ENCODE results near the gene PKNOX2. TPM values are rescaled to one million over a fixed set of nuclear protein-coding genes. Genes with fewer than 3 reads are reported as not detected.

Gene PKNOX2
- total and polyA plus RNA-seq, 2 of the 8 experiments (the other 6 are each of a cell fraction or from before 2014, with no cell fraction given), result 2.0 TPM

DNA sequence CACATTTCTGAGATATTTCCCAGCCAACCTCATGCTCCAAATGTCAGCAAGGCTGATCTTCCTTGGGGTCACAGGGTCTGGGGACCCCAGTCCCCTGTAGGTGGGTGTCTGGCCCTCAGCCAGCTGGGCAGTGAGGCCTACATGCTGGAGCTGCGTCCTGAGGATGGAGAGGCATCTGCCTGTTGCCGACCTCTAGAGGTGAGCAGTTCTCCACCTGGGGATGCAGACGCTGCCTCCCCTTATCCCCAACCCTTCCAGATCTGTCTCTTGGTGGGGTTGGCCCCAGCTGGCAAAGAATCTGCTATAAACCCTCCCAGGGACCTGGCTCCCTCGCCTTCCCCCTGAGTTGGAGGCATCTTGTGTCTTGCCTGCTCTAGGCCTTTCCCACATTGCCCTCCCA lies 79.6 kb downstream of the PKNOX2 start:
- Histone ChIP-seq H3K56ac (replicated peaks; ENCODE audit: insufficient read length, low read depth, low read length) (no peak overlapping the region), H2AFZ (ENCODE audit: low read length) (no peak overlapping the region), H4K91ac (replicated peaks; ENCODE audit: insufficient read length, low read length) (no peak overlapping the region), H3K4ac (replicated peaks; ENCODE audit: insufficient read length, low read depth, low read length) (no peak overlapping the region), H3K23ac (ENCODE audit: insufficient read length) (no peak overlapping the region), H3K27ac (ENCODE audit: low read depth, low read length) (no peak overlapping the region), H2AK5ac (ENCODE audit: low read depth, low read length) (no peak overlapping the region), H3K79me2 (ENCODE audit: control insufficient read depth in 1 of 2, insufficient read depth in 2 of 2, low read length in 2 of 2) (no peaks in the 10 kb centered on the region), H3K14ac (ENCODE audit: insufficient read length) (no peak overlapping the region), H3K18ac (ENCODE audit: extremely low read depth, low read length) (no peak overlapping the region), H3K9ac (replicated peaks in 1 of 4; ENCODE audit: extremely low read depth in 1 of 4, low read depth in 3 of 4, low read length in 3 of 4) (no peak overlapping the region), H4K20me1 (replicated peaks in 1 of 2; ENCODE audit: control insufficient read depth in 1 of 2, insufficient read depth in 2 of 2, low read length in 2 of 2) (no peaks in the 10 kb centered on the region), H2BK5ac (ENCODE audit: low read depth, low read length) (no peak overlapping the region), H3K4me1 (replicated peaks in 1 of 4; ENCODE audit: control insufficient read depth in 3 of 4, insufficient read depth in 4 of 4, low read length in 3 of 4) (peaks cover 0 to 17% (median 7%) of the 10 kb centered on the region in 4 experiments; a peak in 5 of 7 replicates), H2BK20ac (ENCODE audit: low read length) (no peak overlapping the region), H3K79me1 (ENCODE audit: low read depth, low read length) (no peaks in the 10 kb centered on the region), H2BK120ac (replicated peaks; ENCODE audit: low read depth, low read length) (no peak overlapping the region), H3K4me3 (ENCODE audit: extremely low read depth in 1 of 4, insufficient read depth in 2 of 4, low read depth in 3 of 4, low read length in 4 of 4) (no peak overlapping the region), H4K8ac (ENCODE audit: extremely low read depth, insufficient read depth, low read length) (no peak overlapping the region), H2BK12ac (ENCODE audit: low read depth, low read length) (no peak overlapping the region), H3K36me3 (ENCODE audit: control insufficient read depth in 2 of 4, insufficient read depth in 4 of 4, low read length in 3 of 4) (no peaks in the 10 kb centered on the region), H3K27me3 (replicated peaks in 1 of 4; ENCODE audit: control insufficient read depth in 3 of 4, extremely low read depth in 1 of 4, insufficient read depth in 3 of 4, low read length in 3 of 4) (0 out of 7 replicates have a peak, but pooled peaks cover 0 to 2% (median 0%) of the 10 kb centered on the region in 4 experiments), H2BK15ac (ENCODE audit: low read length) (no peak overlapping the region), H4K5ac (ENCODE audit: insufficient read length, low read depth, low read length) (no peak overlapping the region), H3K4me2 (ENCODE audit: insufficient read depth in 1 of 2, low read depth in 2 of 2, low read length in 2 of 2) (no peak overlapping the region), H3K23me2 (ENCODE audit: low read depth, low read length) (0 out of 2 replicates have a peak, but pooled peaks cover 2% of the 10 kb centered on the region), H3K9me3 (ENCODE audit: insufficient read depth in 2 of 2, low read depth in 1 of 2, low read length in 1 of 2) (no peaks in the 10 kb centered on the region)
- FAIRE-seq (no peak), DNase-seq (ENCODE audit: low read depth in 1 of 2, low spot score in 2 of 2) (no peak)
- TF ChIP-seq SUZ12 (IDR thresholded peaks at IDR 0.05; ENCODE audit: low read length), result no peak
- peak in 1 of 2 experiments; percentile 20; a peak in 1 of 4 replicates for TF ChIP-seq RAD21 (IDR thresholded peaks at IDR 0.05 in 1 of 2, conservative IDR thresholded peaks at IDR 0.05 in 1 of 2; ENCODE audit: low read depth in 2 of 2, low read length in 2 of 2)
- no peak for TF ChIP-seq KDM1A (IDR thresholded peaks at IDR 0.05; ENCODE audit: borderline replicate concordance, low read length)
- 87% methylated on average over 3 of the region's 4 CpGs; no CpG with 5 or more reads in 1 of the 2 experiments for WGBS, 2 experiments (ENCODE audit: extremely low coverage in 1 of 2, insufficient coverage in 1 of 2, insufficient read length in 1 of 2, insufficient replicate concordance in 2 of 2, low coverage in 1 of 2, low lambda C conversion rate in 2 of 2, missing lambda C conversion rate in 1 of 2)
- ChIA-PET POLR2A (ENCODE audit: partially characterized antibody) (no interaction called here), CTCF (ENCODE audit: partially characterized antibody) (interaction anchor here (0.7 to 6.0 kb wide), 4 partner anchors 13 to 103 kb away, joined by 3 to 22 read pairs (median 3); no protein-coding TSS in a partner anchor)

Data from H1 (cell line).